K562 (cell line): ENCODE data around the gene NECTIN1. TPM values are rescaled to one million over a fixed set of nuclear protein-coding genes. Genes with fewer than 3 reads are reported as not detected.

Source experiments
- ATAC-seq: fragments of 200-7000 bp; cut with Tn5 transposase; 3 replicates; pipeline ENCODE4 v1.9.1; 2020; ENCODE audit warnings: moderate library complexity
- BruUV-seq: library from RNA; stranded (reverse); fragments of 400-500 nt; replicated peaks from 2 replicates; lab custom pipeline; 2021; lab: Mats Ljungman, UMichigan
- CTCF ChIA-PET: fragments of 300-600 bp; formaldehyde crosslinking; extraction: SDS; loops from one replicate; lab custom pipeline; 2021; ENCODE audit warnings: low intra/inter-chr PET ratio; lab: Yijun Ruan, JAX
- POLR2A ChIA-PET: fragments of 300-600, 350-650 bp; sonication (Branson Sonifier 250); formaldehyde crosslinking; extraction: SDS; loops from one replicate; lab custom pipeline; 2021; ENCODE audit warnings: antibody characterized with exemption, inconsistent platforms; lab: Yijun Ruan, JAX
- DNase-seq, 4 experiments: peaks; one replicate each; pipeline versions ENCODE4 v3.0.0 to v3.0.0-alpha.2; 2011 to 2018; ENCODE audit warnings: low spot score in 3 of 4, mixed read lengths in 3 of 4; ENCODE audit errors: extremely low read depth in 1 of 4
- FAIRE-seq: peaks from 2 replicates; lab custom pipeline; 2011; peaks lifted over from hg19 to GRCh38; lab: Jason Lieb, UNC
- H2AFZ ChIP-seq: 2 replicates; pipeline ENCODE4 v1.6.0; 2011; ENCODE audit warnings: low read depth, low read length, control low read depth, inconsistent platforms
- H3K27ac ChIP-seq: fragments of 200-600 bp; 3 replicates; pipeline ENCODE4 v1.8.0; 2011; ENCODE audit warnings: low read depth, mild to moderate bottlenecking, control low read depth, inconsistent platforms, low read length, moderate library complexity, mixed read lengths; ENCODE audit errors: extremely low read depth
- H3K27me3 ChIP-seq, 2 experiments: fragments of 300-600 bp in 1 of 2; 2 replicates in 1 of 2; 3 replicates in 1 of 2; pipeline versions ENCODE4 v1.6.0 to v1.8.0; 2011; ENCODE audit warnings: inconsistent platforms in 2 of 2, low read length in 2 of 2, mild to moderate bottlenecking in 1 of 2, mixed read lengths in 1 of 2, moderate library complexity in 1 of 2; ENCODE audit not compliant: control insufficient read depth in 2 of 2, insufficient read depth in 2 of 2
- H3K36me3 ChIP-seq: fragments of 300-600 bp; 3 replicates; pipeline ENCODE4 v1.8.0; 2011; ENCODE audit warnings: mild to moderate bottlenecking, low read length, inconsistent platforms; ENCODE audit not compliant: control insufficient read depth, insufficient read depth
- H3K4me1 ChIP-seq, 2 experiments: fragments of 200-600 bp in 1 of 2; replicated peaks in 1 of 2; 2 replicates in 1 of 2; 3 replicates in 1 of 2; pipeline versions ENCODE4 v1.5.1 to v1.8.0; 2011; ENCODE audit warnings: inconsistent platforms in 2 of 2, low read length in 2 of 2, mild to moderate bottlenecking in 1 of 2, mixed read lengths in 1 of 2, moderate library complexity in 1 of 2; ENCODE audit not compliant: control insufficient read depth in 2 of 2, insufficient read depth in 2 of 2
- H3K4me2 ChIP-seq: 2 replicates; pipeline ENCODE4 v1.6.1; 2011; ENCODE audit warnings: low read length, control low read depth, inconsistent platforms, mixed read lengths; ENCODE audit not compliant: insufficient read depth
- H3K4me3 ChIP-seq: fragments of 200-600 bp; sonication (generic), shearing (Covaris generic); 2 replicates; pipeline ENCODE4 v1.5.1; 2016; ENCODE audit warnings: control low read depth, inconsistent platforms
- H3K79me2 ChIP-seq: fragments of 200-600 bp; 3 replicates; pipeline ENCODE4 v1.8.0; 2011; ENCODE audit warnings: low read length, inconsistent platforms; ENCODE audit not compliant: control insufficient read depth, insufficient read depth
- H3K9ac ChIP-seq, 2 experiments: 2 replicates each; pipeline versions ENCODE4 v1.6.0 to v1.6.1; 2011; ENCODE audit warnings: low read depth in 2 of 2, low read length in 2 of 2, control low read depth in 1 of 2, inconsistent platforms in 1 of 2, mild to moderate bottlenecking in 1 of 2, mixed read lengths in 1 of 2; ENCODE audit not compliant: insufficient read depth in 1 of 2
- H3K9me1 ChIP-seq: one replicate; pipeline ENCODE4 v1.6.0; 2011; ENCODE audit warnings: inconsistent platforms, mild to moderate bottlenecking, low read length, moderate library complexity; ENCODE audit not compliant: control insufficient read depth, insufficient read depth
- H3K9me3 ChIP-seq: replicated peaks from 2 replicates; pipeline ENCODE4 v1.5.1; 2011; ENCODE audit warnings: low read depth, low read length, inconsistent platforms; ENCODE audit not compliant: control insufficient read depth, insufficient read depth
- H4K20me1 ChIP-seq: replicated peaks from 2 replicates; pipeline ENCODE4 v1.6.1; 2011; ENCODE audit warnings: low read length, inconsistent platforms, mixed read lengths; ENCODE audit not compliant: control insufficient read depth, insufficient read depth
- C11orf30 ChIP-seq: fragments of 450-650 bp; IDR thresholded peaks from 2 replicates; pipeline ENCODE4 v1.6.1; 2016; ENCODE audit warnings: low read depth, mild to moderate bottlenecking
- GABPA ChIP-seq: fragments of 200-800 bp; sonication (Bioruptor generic); conservative IDR thresholded peaks from 2 replicates; pipeline ENCODE4 v1.6.1; 2016; ENCODE audit warnings: low read depth, missing genetic modification characterization, missing compliant biosample characterization
- MAFF ChIP-seq: IDR thresholded peaks from 2 replicates; pipeline ENCODE4 v1.6.1; 2012; ENCODE audit warnings: low read length, improper control_type of control experiment
- MAFG ChIP-seq: fragments of 450-650 bp; conservative IDR thresholded peaks from 2 replicates; pipeline ENCODE4 v1.6.1; 2016; ENCODE audit warnings: missing genetic modification characterization, missing compliant biosample characterization
- MAFK ChIP-seq: IDR thresholded peaks from 2 replicates; pipeline ENCODE4 v1.6.1; 2011; ENCODE audit warnings: low read length, improper control_type of control experiment
- PHB2 ChIP-seq: fragments of 450-650 bp; IDR thresholded peaks from 2 replicates; pipeline ENCODE4 v1.6.1; 2017; ENCODE audit warnings: low read depth
- SAFB2 ChIP-seq: fragments of 200-400 bp; formaldehyde crosslinking; IDR thresholded peaks from 2 replicates; pipeline ENCODE4 v1.6.1; 2018; ENCODE audit warnings: borderline replicate concordance, low read length, low read depth, moderate library complexity; ENCODE audit not compliant: severe bottlenecking
- ZBTB11 ChIP-seq, 3 experiments: fragments of 200-800 bp in 1 of 3; fragments of 250-450 bp in 1 of 3; fragments of 450-650 bp in 1 of 3; sonication (Bioruptor Pico) in 1 of 3; sonication (Bioruptor generic) in 1 of 3; formaldehyde crosslinking in 1 of 3; IDR thresholded peaks; 2 replicates each; pipeline versions ENCODE4 v1.6.1 to v1.8.0; 2016 to 2022; ENCODE audit warnings: mild to moderate bottlenecking in 2 of 3, missing genetic modification characterization in 2 of 3, missing compliant biosample characterization in 1 of 3, moderate library complexity in 1 of 3
- ZBTB17 ChIP-seq: fragments of 450-650 bp; formaldehyde crosslinking; IDR thresholded peaks from 2 replicates; pipeline ENCODE4 v1.4.0; 2020; ENCODE audit warnings: mild to moderate bottlenecking
- ZFP30 ChIP-seq: fragments of 250-450 bp; sonication (Bioruptor Pico); IDR thresholded peaks from 2 replicates; pipeline ENCODE4 v1.8.0; 2022; ENCODE audit warnings: moderate library complexity, mild to moderate bottlenecking, inconsistent platforms, borderline replicate concordance
- ZNF316 ChIP-seq: fragments of 450-650 bp; IDR thresholded peaks from 2 replicates; pipeline ENCODE4 v1.6.1; 2016
- WGBS: fragments of 100-300 bp; shearing (Covaris generic); methylation state at CpG from one replicate; pipeline ENCODE4 v1.1.6; 2016; ENCODE audit warnings: low coverage, mixed read lengths; ENCODE audit not compliant: insufficient coverage; ENCODE audit errors: missing lambda C conversion rate; 5-methylcytosine and 5-hydroxymethylcytosine counted together
- in situ Hi-C: fragments of 300-500 bp; cut with MboI; formaldehyde crosslinking; loops from 4 replicates; pipeline ENCODE4 v1.15.0; 2018; ENCODE audit warnings: inconsistent platforms, mixed read lengths
- intact Hi-C: fragments of 100-400 bp; cut with micrococcal nuclease; formaldehyde crosslinking; loops from 2 replicates; pipeline ENCODE4 v1.14.2; 2022
- polyA plus RNA-seq, 8 experiments: library from polyadenylated mRNA; depleted of rRNA in 4 of 8; stranded (reverse) in 5 of 8; unstranded in 3 of 8; fragments of >200 nt; fragmentation: Nextera tagmentation in 2 of 8; fragmentation: Illumina TruSeq in 1 of 8; extraction: Ambion mirVana in 2 of 8; extraction: Trizol in 1 of 8; gene quantifications; 2 replicates each; pipeline versions ENCODE4 v1.2.1 to v1.2.3, GENCODE V29; 2011 to 2014; ENCODE audit warnings: inconsistent platforms in 1 of 8, missing spikeins in 1 of 8
- total RNA-seq, 7 experiments: library from RNA; depleted of rRNA in 6 of 7; stranded (reverse); fragments of >200 nt in 6 of 7; fragmentation: Illumina TruSeq in 2 of 7; extraction: Trizol in 2 of 7; gene quantifications; 2 replicates each; pipeline versions ENCODE4 v1.2.1 to v1.2.3, GENCODE V29; 2011 to 2021; ENCODE audit warnings: low replicate concordance in 1 of 7

Gene NECTIN1
- total and polyA plus RNA-seq, 9 of the 15 experiments (the other 6 are each of a cell fraction or from before 2014, with no cell fraction given), result 0.09 to 0.53 (median 0.23) TPM; not detected in 2

GRCh38 chr11:119684361-119685110 lies 44.5 kb downstream of the NECTIN1 start (continued):
- peak; percentile 64 for TF ChIP-seq GABPA (tag)
- TF ChIP-seq ZBTB17 (CRISPR knock-in tag), result no peak
- TF ChIP-seq SAFB2, result no peak

GRCh38 chr11:119683783-119684182 lies 45.2 kb downstream of the NECTIN1 start:
- ATAC-seq, result 0 out of 3 replicates have a peak, but pooled peaks have one; percentile 24
- H3K27me3 ChIP-seq, result peaks cover 6 to 36% of the 10 kb centered on the region in 2 experiments; a peak in 4 of 5 replicates
- TF ChIP-seq C11orf30 (peak; percentile 86), MAFF (peak; percentile 22; the same call in 1 of the 2 replicates), MAFG (tag) (peak; percentile 69; the same call in 1 of the 2 replicates), PHB2 (no peak), ZBTB11 (CRISPR knock-in tag; IDR thresholded peaks at IDR 0.05) (no peak), ZFP30 (CRISPR knock-in tag) (no peak), MAFK (peak; percentile 77), ZNF316 (peak; percentile 84)
- H3K36me3 ChIP-seq, result no peaks in the 10 kb centered on the region
- no peak overlapping the region for H2AFZ ChIP-seq
- no TSS peak for BruUV-seq
- H3K4me2 ChIP-seq, result no peak overlapping the region
- H3K4me3 ChIP-seq, result no peak overlapping the region
- no peaks in the 10 kb centered on the region for H3K9me1 ChIP-seq
- H3K79me2 ChIP-seq, result no peaks in the 10 kb centered on the region
- H4K20me1 ChIP-seq, result peaks cover 2% of the 10 kb centered on the region
- ChIA-PET POLR2A (interaction anchor here (1.3 kb wide), 1 partner anchor 15 kb away, joined by 3 read pairs; no protein-coding TSS in a partner anchor), CTCF (no interaction called here)
- in situ Hi-C loops (no loop called here), intact Hi-C loops (no loop called here)
- H3K9ac ChIP-seq, result no peak overlapping the region
- no peaks in the 10 kb centered on the region for H3K9me3 ChIP-seq
- 18% methylated on average over 9 of the region's 9 CpGs for WGBS
- H3K4me1 ChIP-seq, result peaks cover 0 to 4% of the 10 kb centered on the region in 2 experiments; a peak in 1 of 5 replicates
- no peak overlapping the region for H3K27ac ChIP-seq
- FAIRE-seq, result no peak
- DNase-seq, result no peak
